NOMO-1 (cell line): ENCODE results near the gene JTB.
"Not testable (repeated sequence)": the region's sequence is repeated elsewhere in the genome, so short reads cannot be mapped to it uniquely, and the experiment has no call there.

Experiments used
- DNase-seq, 2 experiments: peaks; one replicate each; lab custom pipeline; 2025; ENCODE audit not compliant: unreplicated experiment in 2 of 2; lab: John Stamatoyannopoulos, UW

JTB gene

DNA sequence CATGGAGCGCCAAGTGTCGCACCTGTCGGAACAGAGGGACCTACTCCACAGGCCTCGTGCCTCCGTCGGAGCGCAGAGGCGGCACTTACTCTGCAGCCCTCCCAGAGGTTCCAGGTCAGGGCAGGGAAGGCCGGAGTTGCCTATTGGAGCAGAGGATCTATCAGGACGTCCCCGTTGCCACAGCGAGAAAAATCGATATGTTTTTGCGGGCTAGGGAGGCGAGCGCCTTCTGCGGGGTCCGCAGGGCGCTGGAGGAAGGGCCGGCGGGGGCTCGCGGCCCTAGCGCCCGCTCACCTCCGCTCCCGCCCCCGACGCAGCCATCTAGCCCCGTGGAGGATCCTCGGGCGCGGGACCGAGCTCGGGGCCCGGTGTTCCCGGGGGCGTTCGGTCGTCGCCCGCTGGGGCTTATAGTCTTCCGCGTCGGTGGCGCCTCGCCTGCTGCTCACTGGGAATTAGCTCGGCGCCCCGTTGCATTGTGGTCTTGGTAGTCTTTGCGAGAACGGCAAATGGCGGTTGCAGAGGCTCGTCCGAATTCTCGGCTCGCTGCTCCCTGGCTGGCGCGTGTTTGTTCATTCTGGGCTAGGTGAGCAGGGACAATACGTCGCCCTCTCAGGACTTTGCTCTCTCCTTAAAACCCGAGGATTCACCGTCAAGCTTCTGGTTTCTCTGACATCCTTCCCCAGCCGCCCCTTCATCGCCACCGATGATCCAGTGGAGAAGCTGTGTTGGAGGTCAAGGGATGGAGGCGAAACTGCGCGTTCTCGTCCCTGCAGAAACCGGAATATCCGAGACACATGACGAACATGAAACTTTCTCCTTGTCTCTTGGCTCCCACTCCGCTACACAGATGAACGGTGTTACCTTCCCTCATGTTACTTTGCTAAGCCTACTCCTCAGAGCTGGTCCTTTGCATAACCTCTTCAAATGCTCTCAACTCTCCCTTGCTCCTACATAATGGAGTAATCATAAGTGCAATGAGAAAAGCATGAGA, at the start of gene JTB:
Gene JTB, minus strand, starts transcription at position 425 of the 991 bp plus-strand sequence. Its CDS starts 422 bp downstream, at position 3.
- peak; percentile 56 to 86 for DNase-seq

DNA sequence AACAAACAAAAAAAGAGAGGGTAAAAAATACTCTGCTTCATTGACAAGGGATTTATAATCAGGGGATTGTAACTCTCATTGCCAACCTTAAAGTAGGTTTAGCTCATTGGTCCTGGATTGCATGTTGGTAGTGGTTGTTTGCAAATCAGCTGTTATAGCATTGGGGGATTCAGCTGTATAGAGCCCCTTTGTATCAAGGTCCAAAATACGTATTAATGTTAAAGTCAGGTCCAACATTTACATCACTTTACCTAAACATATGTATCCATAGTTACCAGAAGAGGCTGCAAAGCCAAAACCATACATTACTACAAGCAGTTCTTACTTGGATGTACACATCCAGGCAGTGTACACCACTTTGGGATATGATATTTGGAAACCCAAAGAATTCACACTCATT, 42.5 kb upstream of the JTB start:
- DNase-seq = no peak

DNA sequence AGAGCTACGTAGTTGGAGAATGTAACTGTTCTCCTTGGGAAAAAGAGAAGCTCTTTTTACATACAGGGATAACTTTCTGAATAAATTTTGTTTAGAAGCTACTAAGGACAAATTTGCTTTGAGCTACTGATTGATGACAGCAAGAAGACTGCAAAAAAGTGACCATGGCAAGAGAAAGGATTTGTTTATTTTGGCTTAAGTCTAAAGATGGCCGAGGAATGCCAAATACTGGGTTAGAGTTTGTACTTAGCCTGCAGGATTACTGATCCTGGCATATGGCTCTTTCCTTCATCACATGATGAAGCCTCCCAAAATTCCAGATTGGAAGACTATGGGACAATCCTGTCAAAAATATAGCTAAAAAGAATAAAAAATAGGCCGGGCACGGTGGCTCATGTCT, 41.8 kb upstream of the JTB start:
- DNase-seq = no peak

DNA sequence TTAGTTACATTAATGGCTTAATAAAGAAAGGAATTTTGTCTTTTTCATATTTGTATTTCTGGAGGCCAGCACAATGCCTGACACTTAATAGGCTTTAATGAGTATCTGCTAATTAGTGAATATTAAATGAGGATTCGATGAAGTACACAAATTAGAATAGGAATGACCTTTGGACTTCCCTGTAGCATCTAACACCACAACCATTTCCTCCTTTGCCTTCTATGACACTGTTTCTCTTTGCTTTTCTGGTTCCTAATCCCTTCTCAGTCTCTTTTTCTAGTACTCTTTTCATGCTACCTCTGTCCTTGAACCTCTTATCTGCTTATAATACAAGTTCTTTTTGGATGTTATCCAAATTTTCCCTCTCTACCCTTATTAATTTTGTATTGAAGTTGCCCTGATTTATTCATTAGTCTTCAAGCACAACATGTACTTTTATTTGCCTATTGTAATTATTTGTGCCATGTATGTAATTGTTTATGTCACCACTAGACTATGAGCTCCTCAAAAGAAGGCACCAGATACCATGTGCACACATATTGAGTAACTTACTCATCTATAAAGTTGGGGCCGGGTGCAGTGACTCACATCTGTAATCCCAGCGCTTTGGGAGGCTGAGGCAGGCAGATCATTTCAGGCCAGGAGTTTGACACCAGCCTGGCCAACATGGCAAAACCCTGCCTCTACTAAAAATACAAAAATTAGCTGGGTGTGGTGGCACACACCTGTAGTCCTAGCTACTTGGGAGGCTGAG, 36.9 kb upstream of the JTB start:
- peak; percentile 15 to 83 for DNase-seq

DNA sequence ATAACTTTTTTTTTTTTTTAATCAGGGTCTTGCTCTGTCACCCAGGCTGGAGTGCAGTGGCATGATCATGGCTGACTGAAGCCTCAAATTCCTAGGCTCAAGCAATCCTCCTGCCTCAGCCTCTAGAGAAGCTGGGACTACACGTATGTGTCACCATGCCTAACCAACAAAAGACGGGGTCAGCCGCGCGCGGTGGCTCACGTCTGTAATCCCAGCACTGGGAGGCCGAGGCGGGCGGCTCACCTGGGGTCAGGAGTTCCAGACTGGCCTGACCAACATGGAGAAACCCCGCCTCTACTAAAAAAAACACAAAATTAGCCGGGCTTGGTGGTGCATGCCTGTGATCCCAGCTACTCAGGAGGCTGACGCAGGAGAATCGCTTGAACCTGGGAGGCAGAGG, 35.1 kb upstream of the JTB start:
- DNase-seq = not testable (repeated sequence)

DNA sequence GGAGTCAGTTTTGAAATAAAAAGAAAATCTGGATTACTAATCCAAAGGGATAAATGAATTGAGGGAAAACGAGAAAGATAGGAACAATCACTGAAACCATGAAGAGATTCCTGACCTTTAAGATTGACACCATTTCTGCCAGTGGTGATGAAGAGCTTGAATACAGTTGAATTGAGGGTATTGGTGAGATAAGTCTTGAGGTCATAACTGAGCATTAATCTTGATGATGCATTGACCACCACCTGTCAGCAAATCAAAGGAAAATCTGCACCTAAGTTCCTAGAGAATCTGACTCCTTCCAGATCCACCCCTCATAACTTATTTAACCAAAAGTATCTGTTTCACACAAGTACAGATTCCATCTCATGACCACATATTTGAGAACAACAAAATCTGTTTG, 34.7 kb upstream of the JTB start:
- DNase-seq = no peak

DNA sequence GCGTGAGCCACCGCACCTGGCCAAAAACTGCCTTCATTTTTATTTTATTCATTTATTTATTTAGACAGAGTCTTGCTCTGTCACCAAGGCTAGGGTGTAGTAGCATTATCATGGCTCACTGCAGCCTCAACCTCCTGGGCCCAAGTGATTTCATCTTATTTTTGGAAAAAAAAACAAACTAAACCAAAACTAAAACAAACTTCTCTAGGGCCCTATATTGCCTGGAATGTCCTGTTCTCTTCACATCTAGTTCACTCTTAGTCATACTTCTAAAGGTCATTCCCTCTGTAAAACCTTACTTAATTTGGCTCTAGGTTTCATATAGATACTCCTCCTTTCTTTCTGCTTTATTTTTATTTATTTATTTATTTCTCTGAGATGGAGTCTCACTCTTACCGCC, 28.7 kb upstream of the JTB start:
- DNase-seq = no peak

DNA sequence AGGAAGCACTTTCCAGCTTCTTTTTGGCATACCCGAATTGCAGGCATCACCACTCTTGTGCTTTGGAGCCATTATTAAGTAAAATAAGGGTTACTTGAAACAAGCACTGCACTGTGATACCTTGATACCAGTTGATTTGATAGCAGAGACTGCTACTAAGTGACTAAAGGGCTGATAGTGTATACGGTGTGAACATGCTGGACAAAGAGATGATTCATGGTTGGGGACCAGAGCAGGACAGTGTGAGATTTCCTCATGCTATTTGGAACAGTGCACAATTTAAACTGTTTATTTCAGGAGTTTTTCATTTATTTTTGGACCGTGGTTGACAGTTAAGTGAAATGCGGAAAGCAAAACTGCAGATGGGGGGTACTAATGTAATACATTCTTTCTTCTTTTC, 22.9 kb upstream of the JTB start:
- no peak for DNase-seq

DNA sequence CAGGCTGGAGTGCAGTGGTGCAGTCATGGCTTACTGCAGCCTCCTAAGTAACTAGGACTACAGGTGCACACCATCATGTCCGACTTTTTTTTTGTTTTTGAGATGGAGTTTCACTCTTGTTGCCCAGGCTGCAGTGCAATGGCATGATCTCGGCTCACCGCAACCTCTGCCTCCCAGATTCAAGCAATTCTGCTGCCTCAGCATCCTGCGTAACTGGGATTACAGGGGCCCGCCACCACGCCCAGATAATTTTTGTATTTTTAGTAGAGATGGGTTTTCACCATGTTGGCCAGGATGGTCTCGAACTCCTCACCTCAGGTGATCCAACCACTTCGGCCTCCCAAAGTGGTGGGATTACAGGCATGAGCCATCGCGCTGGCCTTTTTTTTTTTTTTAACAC, 19.4 kb upstream of the JTB start:
- DNase-seq = not testable (repeated sequence)

DNA sequence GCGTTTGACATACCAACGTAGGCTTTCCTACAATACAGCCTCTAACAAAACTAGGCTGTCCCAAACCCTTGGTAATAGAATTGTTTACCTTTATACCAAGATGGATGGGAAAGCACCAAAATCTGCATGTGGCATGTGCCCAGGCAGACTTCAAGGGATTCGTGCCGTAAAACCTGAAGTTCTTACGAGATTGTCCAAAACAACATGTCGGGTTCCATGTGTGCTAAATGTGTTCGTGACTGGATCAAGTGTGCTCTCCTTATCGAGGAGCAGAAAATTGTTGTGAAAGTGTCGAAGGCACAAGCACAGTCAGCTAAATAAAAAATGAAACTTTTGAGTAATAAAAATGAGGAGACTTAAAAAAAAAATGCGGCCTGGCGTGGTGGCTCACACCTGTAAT, 18.2 kb upstream of the JTB start:
- no peak for DNase-seq

DNA sequence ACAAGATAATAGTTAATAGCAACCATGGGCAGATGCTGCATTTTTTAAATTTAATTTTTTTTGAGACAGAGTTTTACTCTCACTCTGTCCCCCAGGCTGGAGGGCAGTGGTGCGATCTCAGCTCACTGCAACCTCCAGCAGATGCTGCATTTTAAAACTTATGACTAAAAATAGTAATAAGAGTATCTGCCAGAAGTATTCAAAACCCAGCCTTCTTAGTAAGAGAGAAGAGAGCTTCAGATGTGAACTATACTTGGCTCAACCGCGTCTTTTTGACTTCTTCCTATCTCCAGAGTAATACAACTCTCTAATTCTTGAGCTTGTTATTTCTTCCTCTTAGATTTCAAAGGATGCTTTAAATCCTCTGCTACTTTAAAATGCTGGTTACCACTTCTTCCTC, 17.7 kb upstream of the JTB start:
- DNase-seq = no peak

DNA sequence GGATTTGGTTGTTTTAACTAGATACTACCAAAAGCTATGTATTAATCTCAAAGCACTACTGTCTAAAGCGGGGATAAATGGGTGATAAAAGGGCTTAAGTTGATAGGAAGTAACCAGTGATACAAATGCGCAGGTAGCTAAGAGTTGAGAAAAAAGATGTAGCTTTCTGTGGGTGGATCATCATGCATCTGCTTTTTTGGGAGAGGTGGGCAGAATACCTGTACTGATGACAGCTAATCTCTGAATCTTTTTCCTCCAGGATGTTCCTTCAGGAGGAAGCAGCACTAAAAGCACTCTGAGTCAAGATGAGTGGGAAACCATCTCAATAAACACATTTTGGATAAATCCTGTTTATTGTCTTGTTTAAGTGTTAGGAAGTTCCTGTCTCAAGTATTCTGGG, 14.3 kb upstream of the JTB start:
- no peak for DNase-seq

DNA sequence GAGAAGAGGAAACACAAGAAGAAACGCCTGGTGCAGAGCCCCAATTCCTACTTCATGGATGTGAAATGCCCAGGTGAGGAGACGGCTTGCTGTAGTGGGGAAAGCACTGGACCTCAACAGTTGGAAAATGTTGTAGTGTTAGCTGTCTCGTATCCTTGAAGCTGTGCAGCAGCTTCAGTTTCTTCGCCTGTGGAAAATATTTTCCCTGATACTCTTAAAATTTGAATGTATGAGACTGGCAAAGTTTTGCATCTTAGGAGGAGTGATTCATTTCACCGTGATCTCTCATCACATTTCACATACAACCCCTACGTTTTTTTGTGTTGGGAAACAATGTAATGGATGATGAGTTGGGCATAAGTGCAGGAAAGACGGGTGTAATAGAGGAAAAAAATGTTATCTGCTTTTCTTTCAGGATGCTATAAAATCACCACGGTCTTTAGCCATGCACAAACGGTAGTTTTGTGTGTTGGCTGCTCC, 13.7 kb upstream of the JTB start:
- no peak for DNase-seq

DNA sequence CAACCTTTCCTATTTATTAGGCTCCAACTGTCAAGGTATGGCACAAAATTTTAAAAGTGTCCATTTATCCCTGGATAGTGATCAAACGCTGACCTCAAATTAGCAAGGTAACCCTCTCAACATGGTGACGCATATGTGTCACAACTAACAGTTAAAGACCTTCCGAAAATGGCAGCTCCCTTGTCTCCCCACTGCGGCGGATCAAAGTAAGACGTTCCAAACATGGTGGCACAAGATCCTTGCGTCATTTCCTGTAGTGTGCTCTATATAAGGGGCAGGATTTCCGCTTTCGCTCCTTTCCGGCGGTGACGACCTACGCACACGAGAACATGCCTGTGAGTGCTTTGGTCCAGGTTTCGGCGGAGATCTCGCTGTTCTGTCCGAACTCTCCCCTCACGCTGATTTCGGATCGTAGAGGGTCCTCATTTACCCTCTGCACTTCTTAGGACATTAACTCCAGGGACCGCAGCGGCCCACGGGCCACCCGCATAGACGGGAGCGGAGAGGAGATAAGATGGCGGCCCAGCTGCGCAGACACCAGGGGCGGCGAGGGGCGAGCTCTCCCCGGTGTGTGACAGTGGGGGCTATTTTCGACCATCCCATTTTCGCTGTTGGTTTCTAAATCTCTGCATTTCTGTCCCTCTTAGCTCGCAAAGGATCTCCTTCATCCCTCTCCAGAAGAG, 13.1 kb upstream of the JTB start, which contains the start of gene RPS27:
Gene RPS27, plus strand, starts transcription at position 295 of the 683 bp plus-strand sequence. Its CDS starts 35 bp downstream, at position 330.
- DNase-seq = peak; percentile 94 to 97

DNA sequence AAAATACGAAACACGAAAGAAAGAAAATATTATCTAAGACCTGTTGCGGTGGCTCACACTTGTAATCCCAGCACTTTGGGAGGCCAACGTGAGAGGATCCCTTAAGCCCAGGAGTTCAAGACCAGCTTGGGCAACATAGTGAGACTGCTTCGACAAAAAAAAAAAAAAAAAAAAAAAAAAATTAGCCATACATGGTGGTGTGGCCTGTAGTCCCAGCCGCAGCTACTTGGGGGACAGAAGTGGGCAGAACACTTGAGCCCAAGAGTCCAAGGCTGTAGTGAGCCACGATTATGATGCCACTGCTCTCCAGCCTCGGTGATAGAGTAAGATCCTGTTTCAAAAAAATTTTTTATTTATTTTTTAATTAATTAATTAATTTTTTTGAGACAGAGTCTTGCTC, 10.1 kb upstream of the JTB start:
- no peak for DNase-seq

DNA sequence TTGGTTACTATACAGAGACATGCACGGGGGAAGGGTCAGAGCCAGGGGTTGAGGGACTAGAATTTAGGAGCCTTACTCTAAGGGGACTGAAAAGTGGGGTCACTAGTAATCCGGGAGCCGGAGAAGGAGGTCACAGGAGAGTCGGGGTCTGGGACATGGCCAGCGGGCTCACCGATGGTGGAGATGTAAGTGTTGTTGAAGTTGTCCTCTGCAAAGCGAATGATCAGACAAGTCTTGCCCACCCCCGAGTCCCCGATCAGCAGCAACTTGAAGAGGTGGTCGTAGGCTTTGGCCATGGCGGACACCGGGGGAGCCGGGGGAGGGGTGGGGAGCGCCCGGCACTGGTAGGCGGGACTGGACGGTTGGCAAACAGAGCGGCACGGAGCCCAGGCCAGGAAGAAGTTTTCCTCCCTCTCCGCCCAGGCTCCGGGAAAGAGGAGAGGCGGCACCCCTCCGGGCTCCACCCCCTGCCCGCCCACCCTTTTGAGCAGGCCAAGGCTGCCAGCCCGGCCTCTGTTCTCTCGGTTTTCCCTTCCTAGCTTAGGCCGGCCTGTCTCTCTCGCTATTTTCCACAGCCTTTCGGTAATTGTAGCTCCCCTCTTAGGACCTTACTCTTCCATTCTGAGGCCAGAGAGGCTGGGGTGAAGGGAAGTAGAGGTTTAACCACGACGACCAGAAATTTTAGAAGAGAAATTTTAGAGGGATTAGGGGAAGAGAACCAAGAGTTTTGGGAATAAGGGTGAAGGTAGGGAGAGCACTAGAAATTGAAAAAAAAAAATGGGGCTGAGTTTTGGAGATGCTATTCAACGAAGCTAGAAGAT, 8.7 kb upstream of the JTB start, which contains the start of gene RAB13:
Gene RAB13, minus strand, starts transcription at position 399 of the 821 bp plus-strand sequence. Its CDS starts 103 bp downstream, at position 296.
- DNase-seq = peak; percentile 33 to 48

DNA sequence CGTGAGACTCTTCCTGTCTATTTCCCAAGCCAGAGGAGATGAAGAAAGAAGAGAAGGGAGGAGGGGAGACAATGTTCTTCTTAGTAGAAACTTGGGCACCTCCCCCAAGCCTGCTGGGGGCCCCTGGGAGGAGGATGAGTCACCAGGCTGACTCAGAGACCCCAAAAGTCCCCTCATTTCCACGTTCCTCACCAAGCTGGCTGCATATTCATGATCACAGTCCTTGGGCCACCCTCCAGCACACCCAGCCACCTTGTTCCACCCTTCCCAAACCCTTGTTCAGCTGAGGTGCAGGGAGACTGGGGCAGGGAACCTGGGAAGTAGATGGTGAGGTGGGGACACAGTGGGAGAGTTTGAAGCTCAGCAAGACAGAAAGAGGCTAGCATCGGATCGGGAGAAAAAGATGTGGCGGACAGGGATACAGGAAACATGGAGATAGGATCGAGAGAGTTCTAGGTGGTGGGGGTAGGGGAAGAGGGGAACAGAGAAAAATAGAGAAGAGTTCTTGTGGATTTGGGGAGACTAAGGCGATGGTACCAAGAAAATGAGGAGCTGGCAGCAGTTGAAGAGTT, 8.0 kb upstream of the JTB start:
- DNase-seq = no peak

DNA sequence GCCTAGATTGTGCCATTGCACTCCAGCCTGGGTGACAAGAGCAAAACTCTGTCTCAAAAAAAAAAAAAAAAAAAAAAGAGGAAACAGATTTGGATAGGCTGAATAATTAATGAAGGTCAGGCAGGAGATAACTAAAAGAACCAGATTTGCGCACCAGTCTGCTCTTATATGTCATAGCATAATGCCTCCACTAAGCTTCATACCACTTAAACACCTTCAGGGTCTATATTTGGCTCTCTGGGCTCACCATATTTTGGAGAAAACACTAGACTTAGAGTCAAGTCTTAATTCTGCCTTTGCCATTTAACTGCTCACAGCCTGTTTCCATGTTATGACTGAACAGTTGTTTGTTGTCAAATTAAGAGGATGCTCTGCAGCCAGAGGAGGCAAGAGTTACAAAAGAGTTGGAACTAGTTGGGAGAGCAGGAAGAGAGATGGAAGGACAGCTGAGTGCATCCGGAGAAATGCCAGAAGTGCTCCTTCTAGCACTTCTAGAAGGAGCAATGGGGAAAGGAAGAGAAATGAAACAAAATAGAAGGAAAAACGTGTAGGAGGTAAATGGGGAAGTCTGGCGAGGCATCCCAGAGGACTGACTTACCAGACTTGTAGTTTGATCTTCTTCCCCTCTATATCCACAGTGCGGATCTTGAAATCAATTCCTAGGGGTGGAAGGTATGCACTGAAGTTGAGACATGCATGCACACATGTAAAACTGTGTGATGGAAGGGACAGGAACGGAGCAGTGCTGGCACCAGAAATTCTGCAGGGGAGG, 6.8 kb upstream of the JTB start:
- no peak for DNase-seq

DNA sequence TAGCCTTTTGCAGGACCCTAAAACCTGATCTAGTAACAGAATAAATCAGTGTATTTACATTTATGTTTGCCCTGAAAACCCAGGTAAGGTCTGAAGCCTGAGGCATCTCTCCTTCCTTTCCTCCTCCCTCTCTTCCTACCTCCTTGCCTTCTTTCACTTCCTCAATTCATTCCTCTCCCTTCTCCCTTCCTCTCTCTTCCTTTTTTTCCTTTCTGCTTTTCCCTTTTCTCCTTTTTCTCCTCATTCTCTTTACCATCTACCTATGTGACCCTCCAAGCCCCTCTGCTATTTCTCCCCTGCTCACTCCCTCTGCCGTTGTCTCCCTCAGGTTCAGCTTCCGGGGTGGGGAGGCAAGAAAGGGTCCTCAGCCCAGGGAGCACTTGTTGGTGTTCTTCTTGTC, 4.3 kb upstream of the JTB start:
- not testable (repeated sequence) for DNase-seq
